Measurements from ENCODE around the gene TCF19.
"Not testable (repeated sequence)": the region's sequence is repeated elsewhere in the genome, so short reads cannot be mapped to it uniquely, and the experiment has no call there.

The TCF19 gene

GRCh38 chr6:31168606-31169005 is 10.2 kb downstream of the TCF19 start:
- ATAC-seq: no peak
- no peak for TF ChIP-seq ZNF565 (CRISPR knock-in tag; conservative IDR thresholded peaks at IDR 0.05; ENCODE audit: low read depth)
- TF ChIP-seq BACH2 (CRISPR knock-in tag; IDR thresholded peaks at IDR 0.05; ENCODE audit: borderline replicate concordance): no peak
- no peak for TF ChIP-seq SNAI2 (CRISPR knock-in tag; IDR thresholded peaks at IDR 0.05)
- TF ChIP-seq ZFP30 (CRISPR knock-in tag; IDR thresholded peaks at IDR 0.05): no peak
- no peak for TF ChIP-seq CSRNP3 (CRISPR knock-in tag; IDR thresholded peaks at IDR 0.05)
- TF ChIP-seq ARNTL (CRISPR knock-in tag; IDR thresholded peaks at IDR 0.05; ENCODE audit: borderline replicate concordance, low read depth): no peak
- no peak for TF ChIP-seq ZC3H10 (CRISPR knock-in tag; IDR thresholded peaks at IDR 0.05)
- TF ChIP-seq ZNF70 (CRISPR knock-in tag; IDR thresholded peaks at IDR 0.05): no peak
- no peak for TF ChIP-seq RARB (CRISPR knock-in tag; IDR thresholded peaks at IDR 0.05)
- no peak for TF ChIP-seq TSHZ2 (CRISPR knock-in tag; IDR thresholded peaks at IDR 0.05)
- TF ChIP-seq CSDC2 (CRISPR knock-in tag; IDR thresholded peaks at IDR 0.05): no peak
- no peak for TF ChIP-seq TCF4 (CRISPR knock-in tag; IDR thresholded peaks at IDR 0.05; ENCODE audit: borderline replicate concordance)
- no peak for TF ChIP-seq ISL1 (CRISPR knock-in tag; IDR thresholded peaks at IDR 0.05)
- no peak for TF ChIP-seq GLIS3 (CRISPR knock-in tag; IDR thresholded peaks at IDR 0.05)

- no peak for TF ChIP-seq OSR1 (CRISPR knock-in tag; IDR thresholded peaks at IDR 0.05)
- no peak for TF ChIP-seq RARB (CRISPR knock-in tag; IDR thresholded peaks at IDR 0.05)
- TF ChIP-seq BACH2 (CRISPR knock-in tag; IDR thresholded peaks at IDR 0.05; ENCODE audit: borderline replicate concordance): no peak
- no peak for TF ChIP-seq CSDC2 (CRISPR knock-in tag; IDR thresholded peaks at IDR 0.05)
- no peak for TF ChIP-seq PPARA (CRISPR knock-in tag; IDR thresholded peaks at IDR 0.05; ENCODE audit: borderline replicate concordance)
- TF ChIP-seq CSRNP3 (CRISPR knock-in tag; IDR thresholded peaks at IDR 0.05): no peak
- TF ChIP-seq PATZ1 (CRISPR knock-in tag; IDR thresholded peaks at IDR 0.05; ENCODE audit: borderline replicate concordance): no peak
- TF ChIP-seq POU6F1 (CRISPR knock-in tag; IDR thresholded peaks at IDR 0.05; ENCODE audit: borderline replicate concordance, low read depth): no peak
- TF ChIP-seq ZFP30 (CRISPR knock-in tag; IDR thresholded peaks at IDR 0.05): no peak
- no peak for TF ChIP-seq TCF4 (CRISPR knock-in tag; IDR thresholded peaks at IDR 0.05; ENCODE audit: borderline replicate concordance)
- TF ChIP-seq GLIS3 (CRISPR knock-in tag; IDR thresholded peaks at IDR 0.05): no peak
- no peak for TF ChIP-seq ARNTL (CRISPR knock-in tag; IDR thresholded peaks at IDR 0.05; ENCODE audit: borderline replicate concordance, low read depth)
- no peak for TF ChIP-seq ZFP3 (CRISPR knock-in tag; IDR thresholded peaks at IDR 0.05)
- TF ChIP-seq ZNF565 (CRISPR knock-in tag; conservative IDR thresholded peaks at IDR 0.05; ENCODE audit: low read depth): no peak
- TF ChIP-seq CREB5 (CRISPR knock-in tag; IDR thresholded peaks at IDR 0.05; ENCODE audit: low read depth): no peak
- no peak for TF ChIP-seq ZNF8 (CRISPR knock-in tag; IDR thresholded peaks at IDR 0.05)
- no peak for TF ChIP-seq ZNF70 (CRISPR knock-in tag; IDR thresholded peaks at IDR 0.05)
- no peak for TF ChIP-seq TOX (CRISPR knock-in tag; IDR thresholded peaks at IDR 0.05; ENCODE audit: borderline replicate concordance)
- no peak for TF ChIP-seq ZC3H10 (CRISPR knock-in tag; IDR thresholded peaks at IDR 0.05)
- TF ChIP-seq ISL1 (CRISPR knock-in tag; IDR thresholded peaks at IDR 0.05): no peak
- no peak; the same call in 2 of the 3 replicates for ATAC-seq
Observed at GRCh38 chr6:31169123-31169857, 10.9 kb downstream of the TCF19 start.

GRCh38 chr6:31169858-31170599 is 11.6 kb downstream of the TCF19 start:
- not testable (repeated sequence) for ATAC-seq

Data from SK-N-SH treated with all-trans-retinoic acid at 6 μM for 48 hours (cell line).